Effector CD4-positive, alpha-beta T cell (primary cell): Measurements from ENCODE around the gene CKAP5.
"Not testable (repeated sequence)": the region's sequence is repeated elsewhere in the genome, so short reads cannot be mapped to it uniquely, and the experiment has no call there.

Experiments
- DNase-seq: peaks from one replicate; pipeline ENCODE4 v3.0.0-alpha.2; 2020

The CKAP5 gene

DNA sequence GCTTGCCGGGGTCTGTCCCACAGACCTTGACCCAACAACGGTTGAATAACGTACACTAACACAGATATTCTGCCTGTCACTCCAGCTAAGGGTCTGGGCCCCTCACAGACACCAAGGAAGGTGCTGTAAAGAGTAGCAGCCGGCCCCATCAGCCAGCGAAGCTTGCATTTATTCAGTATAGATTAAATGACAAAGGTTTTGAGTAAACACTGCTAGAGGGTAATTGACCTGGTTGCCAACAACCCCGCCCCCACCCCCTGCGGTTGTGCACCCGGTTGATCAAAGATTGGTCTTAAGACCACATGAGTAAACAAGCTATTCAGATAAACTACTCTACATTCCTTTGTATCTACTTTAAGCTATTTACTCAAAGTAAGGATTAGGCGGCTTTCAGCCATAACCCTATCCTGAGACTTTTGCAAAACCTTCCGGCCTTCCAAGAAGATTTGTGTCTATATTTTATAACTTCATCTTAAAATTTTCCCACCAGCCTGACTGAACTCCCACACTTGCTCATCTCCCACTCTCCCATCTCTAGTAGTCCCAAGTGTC, 4.8 kb upstream of the CKAP5 start:
- no peak for DNase-seq

DNA sequence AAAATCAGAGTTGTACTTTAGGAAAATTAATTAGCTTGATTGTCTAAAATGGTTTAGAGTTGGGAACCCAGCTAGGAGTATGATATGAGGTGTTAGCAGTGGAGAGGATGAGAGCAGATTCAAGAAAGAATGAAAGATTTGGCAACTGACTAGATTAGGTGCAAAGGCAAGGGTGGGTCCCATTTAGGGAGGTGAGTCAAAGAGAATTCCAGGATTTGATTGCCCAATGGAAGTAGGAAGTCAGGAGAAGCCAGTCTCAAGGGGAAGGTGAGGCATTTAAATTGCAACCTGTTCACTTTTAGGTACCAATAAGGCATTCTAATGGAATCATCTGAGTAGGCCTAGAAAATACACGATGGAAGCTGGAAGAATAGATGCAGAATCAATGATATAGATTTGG, 3.6 kb upstream of the CKAP5 start:
- DNase-seq = no peak

DNA sequence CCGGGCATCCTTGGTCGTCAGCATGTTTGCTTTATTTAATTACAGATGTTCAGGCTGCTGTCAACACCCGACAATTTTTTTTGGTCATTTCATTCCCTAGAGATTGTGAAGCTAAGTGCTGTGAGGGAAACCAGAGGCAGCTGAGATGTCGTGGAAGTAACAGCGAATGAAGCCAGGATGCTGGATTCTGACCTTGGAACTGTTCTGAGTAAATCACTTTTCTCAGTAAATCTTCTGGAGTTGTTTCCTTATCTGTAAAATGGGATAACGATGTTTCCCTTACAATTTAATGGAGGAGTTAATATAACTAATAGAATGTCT, 390 bp upstream of the CKAP5 start:
- no peak for DNase-seq

DNA sequence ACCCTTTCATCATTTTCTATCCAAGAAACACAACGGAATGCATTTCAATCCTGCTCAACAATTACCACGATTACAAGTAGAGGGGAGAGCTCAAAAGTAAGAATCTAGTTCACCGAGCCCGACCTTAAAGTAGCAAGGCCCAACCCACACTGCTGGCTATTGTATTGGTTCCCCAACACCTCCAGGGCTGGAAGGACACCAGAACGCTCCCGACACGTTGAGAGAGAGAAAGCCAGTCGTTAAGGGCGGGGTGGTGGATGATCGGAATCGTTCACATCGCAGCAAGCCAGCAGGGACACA, 690 bp downstream of the CKAP5 start:
- DNase-seq = no peak

DNA sequence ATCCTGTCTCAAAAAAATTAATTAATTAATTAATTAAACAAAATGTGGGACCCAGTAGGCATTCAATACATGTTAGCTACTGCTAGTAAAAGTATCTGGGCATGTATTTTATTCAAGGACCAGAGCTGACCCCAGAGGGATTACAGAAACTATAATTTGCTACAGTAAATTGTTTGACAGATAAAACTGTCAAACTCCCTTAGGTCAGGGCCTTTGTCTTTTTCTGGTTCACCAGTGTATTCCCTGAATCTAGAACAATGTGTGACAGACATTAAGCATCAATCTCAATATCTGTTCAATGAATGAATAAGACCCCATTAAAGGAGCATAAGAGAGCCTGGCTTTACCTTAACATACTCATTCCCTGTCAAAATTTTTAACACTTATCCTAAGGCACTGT, 6.0 kb downstream of the CKAP5 start:
- DNase-seq = no peak

DNA sequence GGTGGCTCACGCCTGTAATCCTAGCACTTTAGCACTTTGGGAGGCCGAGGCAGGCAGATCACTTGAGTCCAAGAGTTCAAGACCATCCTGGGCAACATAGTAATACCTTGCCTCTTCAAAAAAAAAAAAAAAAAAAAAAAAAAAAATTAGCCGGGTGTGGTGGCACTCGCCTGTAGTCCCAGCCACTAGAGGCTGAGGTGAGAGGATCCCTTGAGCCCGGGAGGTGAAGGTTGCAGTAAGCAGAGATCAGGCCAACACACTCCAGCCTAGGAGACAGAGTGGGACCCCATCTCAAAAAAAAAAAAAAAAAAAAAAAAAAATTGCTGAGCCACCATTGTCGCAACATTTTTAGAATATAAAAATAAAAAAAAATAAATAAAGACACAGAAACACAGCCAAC, 7.6 kb downstream of the CKAP5 start:
- no peak for DNase-seq

DNA sequence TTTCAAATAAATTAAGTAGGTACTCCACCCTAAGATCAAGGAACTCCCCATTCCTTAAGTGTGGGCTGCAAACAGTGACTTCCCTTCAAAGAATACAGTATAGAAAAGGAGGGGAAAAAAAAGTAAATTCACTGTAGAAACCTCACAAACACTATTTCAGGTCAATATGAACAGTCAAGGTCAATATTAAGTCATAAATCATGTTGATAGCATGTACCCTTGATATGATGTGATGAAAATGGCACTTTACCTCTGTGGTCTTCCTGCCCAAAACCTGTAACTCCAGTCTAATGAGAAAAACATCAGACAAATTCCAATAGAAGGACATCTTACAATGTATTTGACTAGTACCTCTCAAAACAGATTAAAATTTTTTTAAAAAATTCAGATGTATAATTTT, 8.2 kb downstream of the CKAP5 start:
- no peak for DNase-seq

DNA sequence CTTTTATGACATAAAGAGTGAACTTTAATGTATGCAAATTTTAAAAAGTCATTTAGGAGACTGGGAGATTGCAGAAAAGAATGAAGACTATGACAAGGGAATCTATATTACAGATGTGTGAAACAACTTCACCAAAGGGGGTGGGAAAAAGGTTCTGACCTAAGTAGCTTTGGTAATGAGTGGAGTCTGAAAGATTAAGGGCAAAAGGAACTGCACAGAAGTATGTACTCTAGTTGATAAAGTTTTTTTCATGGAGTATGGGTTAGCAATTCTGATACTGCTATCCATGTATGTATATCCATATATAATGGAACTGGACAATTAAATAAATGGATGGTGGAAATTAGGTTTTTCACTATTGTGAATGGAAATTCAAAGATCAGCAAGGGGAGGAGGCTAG, 9.2 kb downstream of the CKAP5 start:
- DNase-seq = no peak

DNA sequence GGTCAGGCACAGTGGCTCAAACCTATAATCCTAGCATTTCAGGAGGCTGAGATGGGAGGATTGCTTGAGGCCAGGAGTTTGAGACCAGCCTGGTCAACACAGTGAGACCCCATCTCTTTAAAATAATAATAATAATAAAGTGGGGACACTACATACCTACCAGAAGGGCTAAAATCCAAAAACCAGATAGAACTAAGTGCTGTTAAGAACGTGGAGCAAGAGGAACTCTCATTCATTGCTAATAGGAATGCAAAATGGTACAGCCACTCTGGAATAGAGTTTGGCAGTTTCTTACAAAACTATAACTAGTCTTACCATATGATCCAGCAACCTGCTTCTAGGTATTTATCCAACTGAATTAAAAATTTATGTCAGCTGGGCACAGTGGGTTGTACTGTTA, 9.6 kb downstream of the CKAP5 start:
- DNase-seq = no peak

DNA sequence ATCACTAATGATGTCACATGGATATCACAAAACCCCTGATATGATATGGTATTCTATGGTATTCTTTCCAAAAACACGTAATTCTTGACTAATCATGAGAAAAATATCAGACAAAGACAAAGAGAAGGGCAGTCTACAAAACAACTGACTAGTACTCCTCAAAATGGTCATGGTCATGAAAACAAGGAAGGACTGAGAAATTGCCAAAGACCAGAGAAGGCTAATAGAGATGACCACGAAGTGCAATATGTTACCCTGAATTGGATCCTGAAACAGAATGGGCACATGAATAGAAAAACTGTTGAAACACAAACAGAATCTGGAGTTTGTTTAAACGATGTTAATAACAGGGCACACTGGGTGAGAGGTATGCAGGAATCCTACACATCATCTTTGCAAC, 10.2 kb downstream of the CKAP5 start:
- DNase-seq = no peak

DNA sequence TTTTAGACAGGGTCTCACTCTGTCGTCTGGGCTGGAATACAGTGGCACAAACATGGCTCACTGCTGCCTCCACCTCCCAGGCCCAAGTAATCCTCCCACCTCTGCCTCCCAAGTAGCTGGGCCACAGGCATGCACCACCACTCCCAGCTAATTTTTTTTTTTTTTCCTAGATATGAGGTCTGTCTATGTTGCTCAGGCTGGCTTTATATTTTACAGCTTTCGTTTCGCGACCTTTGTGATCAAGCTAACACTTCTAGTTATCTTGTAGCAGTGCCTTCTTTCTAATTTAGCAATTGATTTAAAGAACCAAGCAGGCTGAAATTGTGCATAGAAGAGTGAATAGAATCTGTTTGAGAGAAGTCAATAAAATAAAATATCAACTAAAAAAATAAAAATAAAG, 11.3 kb downstream of the CKAP5 start:
- no peak for DNase-seq

DNA sequence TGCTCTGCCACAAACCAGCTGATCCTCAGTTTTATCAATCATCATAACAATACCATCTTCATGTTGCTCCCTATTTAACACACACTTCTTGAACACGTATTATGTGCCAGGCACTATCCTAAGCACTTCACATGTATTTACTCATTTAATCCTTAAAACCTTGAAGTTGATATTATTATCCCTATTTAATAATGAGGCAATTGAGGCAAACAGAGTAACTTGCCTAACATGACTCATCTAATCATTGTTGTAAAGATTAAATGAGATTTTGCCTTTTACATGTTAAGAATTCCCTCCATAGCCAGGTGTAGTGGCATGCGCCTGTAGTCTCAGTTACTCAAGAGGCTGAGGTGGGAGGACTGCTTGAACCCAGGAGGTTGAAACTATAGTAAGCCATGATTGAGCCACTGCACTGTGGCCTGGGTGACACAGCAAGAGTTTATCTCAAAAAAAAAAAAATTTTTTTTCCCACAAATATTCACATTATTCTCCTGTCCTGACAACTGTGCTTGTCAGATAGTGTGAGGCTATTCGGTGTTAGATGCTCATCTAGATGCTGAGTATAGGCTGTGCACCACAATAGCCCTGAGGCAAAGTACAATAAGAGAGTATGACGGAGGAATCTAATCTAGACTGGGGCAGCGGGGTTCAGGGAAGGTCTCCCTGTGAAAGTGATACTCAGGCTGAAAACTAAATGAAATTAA, 13.4 kb downstream of the CKAP5 start:
- DNase-seq = no peak

DNA sequence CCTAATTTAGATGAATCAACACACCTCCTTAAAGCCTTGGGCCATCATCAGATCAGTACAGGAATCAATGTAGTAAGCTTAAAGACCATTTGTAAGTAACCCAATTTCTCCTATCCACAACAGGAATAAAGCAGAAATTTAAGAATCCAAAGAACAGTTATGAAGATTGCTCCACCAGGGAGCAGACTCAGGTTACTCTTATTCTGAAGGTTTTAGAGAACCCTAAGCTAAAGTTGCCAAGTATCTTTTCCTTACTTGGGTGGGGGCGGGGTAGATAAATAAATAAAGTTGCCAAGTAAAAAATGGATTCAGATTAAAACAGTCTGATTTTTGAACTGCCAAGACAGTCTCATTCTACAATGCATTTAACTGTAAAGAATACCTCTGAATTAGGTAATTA, 18.1 kb downstream of the CKAP5 start:
- no peak for DNase-seq

DNA sequence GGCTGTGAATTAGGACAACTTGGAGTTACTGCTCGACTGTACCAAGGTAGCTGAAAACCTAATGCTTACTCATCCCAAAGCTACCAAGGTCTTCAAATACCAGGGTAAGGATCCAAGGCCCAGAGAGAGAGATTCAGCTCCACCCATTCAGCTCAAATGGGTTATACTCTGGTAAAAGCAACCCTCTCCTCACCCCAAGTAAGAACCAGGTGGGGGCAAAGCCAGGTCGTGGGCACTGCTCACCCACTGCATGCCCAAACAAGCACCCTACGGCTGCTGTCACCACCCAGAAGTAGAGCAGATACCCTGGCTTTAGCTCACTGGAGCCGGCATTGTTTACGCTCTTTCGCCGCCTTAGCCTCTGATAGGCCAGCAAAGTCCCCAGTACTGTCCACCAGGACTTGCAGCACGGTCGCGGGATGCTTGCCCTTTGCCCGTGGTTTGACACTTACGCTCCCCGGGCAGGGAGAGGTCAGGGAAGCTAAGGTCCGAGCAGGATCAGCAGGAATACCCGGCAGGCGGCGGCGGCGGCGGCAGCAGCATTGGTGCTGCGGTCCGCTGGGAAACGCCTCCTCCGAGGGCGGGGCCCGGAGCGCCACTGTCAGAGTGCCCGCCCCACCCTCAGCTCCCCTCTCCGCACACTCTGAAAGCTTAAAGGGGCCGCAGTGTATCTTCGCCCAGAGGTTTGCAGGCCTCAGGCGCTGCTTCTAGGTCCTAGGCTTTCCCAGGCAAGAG, 19.6 kb downstream of the CKAP5 start:
- peak; percentile 70 for DNase-seq

DNA sequence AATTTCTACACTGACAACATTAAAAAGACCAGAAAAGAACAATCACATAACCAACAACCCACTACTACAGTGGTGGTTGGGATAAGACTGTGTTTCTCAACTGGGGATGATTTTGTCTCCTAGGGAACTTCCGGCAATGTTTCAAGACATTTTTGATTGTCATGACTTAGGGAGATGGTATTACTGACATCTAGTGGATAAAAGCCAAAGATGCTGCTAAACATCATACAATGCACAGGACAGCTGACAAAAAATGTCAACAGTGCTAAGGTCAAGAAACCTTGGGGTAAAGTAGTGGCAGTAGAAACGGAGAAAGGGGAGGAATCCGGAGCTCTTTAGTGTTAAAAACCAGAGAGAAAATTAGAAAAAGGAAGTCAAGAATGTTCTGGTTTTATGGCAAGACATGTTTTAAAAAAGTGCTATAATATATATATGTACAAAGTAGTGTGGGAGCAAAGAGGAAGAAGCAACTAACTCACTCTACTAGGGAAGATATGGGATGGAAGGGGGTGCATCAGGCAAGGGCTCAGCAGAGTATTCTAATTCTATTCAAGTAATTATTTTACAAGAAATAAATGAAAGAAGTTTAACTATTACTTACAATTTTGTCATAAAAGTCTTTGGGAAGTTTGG, 37.2 kb downstream of the CKAP5 start:
- no peak for DNase-seq

DNA sequence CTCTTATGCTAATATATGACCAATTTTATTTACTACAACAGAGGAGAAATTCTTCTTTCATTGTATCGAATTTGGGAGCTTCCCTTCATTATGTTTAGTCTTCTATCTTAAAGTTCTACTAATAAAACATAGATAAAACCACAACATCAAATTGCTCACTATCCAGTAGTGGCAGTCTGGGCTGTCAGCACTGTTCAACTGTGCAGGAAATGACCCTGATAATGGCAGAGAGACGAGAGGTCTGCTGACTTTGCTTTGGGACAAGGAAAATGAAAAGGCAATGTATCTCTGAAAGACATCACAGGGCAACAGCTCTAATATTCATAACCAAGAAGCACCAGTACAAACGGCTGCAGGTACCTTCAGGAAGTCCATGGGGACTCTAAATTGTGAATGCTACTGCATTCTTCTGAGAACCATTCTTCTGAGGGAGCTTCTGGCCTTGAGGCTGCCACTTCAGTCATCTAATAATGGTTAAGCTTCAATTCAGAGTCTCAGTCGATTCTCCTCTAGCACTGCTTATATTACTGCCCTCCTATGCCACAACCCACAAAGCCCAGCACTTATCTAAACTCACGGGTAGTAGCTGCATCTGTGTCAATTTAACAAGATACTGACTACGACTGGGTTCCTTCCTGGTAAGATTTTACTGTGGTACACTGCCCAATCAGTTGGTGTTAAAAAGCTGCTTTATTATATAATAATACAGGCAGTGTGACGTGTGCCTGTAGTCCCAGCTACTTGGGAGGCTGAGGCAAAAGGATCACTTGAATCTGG, 44.2 kb downstream of the CKAP5 start:
- DNase-seq = no peak

DNA sequence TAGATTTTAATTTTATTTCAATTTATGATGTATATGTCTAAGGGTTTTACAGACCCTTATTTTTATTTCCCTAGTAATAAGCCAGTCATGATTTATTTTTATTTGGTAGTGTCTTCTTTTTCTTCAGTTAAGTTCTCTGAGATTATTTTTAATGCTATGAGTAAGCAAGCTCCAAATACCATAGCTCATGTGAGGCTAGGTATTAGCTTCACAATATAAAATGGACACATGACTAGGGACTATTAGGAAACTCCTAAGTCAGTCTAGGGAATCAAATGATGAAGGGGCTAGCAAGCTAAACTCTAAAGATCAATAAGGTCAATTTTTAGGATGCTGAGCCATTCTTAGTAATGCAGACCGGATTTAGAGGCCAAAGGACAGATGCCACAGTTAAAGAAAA, 45.9 kb downstream of the CKAP5 start:
- DNase-seq = no peak

DNA sequence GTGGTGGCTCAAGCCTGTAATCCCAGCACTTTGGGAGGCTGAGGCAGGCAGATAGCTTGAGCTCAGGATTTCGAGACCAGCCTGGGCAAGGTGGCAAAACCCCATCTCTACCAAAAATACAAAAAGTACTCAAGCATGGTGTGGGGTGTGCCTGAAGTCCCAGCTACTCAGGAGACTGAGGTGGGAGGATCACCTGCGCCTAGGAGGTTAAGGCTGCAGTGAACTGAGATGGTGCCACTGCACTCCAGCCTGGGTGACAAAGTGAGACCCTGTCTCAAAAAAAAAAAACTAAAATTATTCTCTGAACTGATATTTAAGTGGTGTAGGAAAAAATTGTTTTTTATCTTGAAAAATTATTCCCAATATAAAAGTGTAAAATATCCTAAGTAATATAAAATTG, 46.4 kb downstream of the CKAP5 start:
- not testable (repeated sequence) for DNase-seq

DNA sequence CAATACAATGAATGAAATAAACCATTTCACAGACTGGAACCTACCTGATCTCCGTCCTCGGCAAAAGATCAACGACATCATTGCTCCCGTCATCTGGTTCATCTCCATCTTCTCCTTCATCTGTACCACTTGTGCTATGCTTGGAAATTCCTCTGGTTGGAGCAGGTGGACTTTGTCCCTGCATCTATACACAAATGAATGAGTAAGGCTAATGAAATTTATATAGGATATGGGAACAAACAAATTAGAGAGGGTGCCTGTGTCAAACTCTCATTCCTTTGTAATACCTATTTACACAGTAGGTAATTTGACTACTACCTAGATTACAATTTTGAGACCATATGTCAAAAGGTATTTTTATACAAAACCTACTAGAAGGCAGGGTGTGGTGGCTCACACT, 67.7 kb downstream of the CKAP5 start:
- no peak for DNase-seq

DNA sequence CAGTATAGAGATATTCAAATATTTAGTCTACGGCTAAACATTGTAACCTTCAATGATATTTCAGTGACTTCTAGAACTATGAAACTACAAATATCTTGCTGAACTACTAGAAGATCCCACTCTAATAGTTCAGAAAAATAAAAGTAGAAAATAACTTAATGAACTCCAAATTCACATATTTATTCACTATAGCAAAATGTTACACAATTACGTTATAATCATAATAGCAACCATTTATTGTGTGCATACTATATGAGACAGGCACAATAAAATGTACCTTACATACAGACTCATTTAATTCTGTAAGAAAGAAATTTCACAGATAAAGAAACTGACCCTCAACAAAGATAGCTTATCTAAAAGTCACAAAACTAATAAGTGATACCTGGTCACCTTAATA, 69.2 kb downstream of the CKAP5 start:
- DNase-seq = no peak

DNA sequence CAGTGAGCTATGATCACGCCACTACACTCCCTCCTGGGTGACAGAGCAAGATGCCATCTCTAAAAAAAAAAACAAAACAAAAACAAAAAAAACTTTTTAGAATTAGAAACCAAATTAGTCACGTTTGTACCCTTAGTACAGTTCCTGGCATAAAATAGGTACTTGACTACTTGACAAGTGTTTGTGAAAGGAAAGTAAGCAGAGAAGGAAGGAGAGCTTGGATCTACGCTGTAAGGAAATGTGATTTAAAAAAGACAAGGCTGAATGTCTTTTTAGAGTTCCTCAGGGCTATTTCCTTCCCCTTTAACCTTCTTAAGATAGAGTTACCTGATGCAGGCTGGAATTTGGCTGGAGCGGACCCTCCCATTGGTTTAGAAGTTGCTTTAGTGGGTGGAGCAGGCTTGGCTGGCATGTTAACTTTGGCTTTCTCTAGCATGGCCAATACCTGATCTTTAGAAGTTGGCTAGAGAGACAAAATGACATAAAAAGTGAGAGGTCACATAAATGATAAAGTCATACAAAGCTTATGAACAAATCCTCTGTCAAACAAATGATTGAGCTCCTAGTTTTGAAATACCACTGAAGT, 76.4 kb downstream of the CKAP5 start:
- DNase-seq = no peak

DNA sequence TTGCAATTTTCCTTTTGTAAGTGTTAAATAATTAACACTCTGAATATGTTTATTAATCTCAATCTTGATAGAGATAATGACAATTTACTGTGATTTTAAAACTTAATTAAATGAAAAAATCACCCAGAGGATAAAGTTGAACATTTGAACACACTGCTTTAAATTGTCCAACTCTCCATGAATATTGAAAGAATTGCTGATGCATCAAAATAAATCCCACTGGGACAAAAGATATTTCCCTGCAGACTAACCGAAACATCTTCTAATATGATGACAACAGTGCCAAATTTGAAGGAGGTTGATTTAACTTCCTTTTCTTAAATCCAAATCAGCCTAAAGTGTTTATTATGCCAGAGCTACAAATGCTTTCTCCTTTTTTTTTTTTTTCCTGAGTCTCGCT, 79.4 kb downstream of the CKAP5 start:
- no peak for DNase-seq

DNA sequence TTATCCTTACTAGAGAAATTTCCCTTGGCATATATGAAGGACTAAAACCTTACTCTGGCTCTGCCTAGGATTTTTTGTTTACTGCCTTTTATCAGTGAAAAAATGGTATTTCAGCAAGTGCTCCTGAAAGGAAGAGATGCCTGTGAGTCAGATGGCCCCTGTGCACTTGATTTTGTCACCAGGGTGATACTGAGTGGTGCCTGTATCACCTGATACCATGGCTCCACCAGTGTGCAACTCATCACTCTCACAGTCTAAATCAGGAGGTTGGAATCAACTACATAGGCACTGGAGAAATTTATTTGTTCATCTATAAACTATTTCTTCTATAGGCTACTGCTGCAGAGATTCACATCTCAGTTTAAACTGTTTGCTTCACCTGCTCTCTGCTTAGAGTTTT, 83.8 kb downstream of the CKAP5 start:
- no peak for DNase-seq
